ENCODE measurements around the gene SYT1.

SYT1 gene

DNA sequence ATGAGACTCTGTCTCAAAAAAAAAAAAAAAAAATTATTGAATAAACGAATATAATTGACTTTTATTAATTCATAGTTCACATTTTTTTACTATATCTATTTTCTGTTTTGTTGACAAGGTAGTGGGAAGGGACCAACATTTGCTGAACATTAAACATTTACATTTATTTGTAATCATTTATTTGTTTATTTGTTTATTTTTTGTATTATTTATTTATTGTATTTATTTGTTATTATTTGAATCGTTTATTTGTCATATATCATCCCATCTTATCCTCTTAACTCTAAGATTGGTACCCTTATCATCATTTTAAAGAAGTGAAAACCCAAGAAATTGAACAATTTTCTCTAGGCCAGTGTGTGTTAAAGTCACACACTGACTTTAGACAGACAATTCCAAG lies 101.5 kb downstream of the SYT1 start:
- Mint-ChIP-seq H3K4me1 (ENCODE audit: low read depth) (no peaks in the 10 kb centered on the region), H3K4me3 (no peak overlapping the region), H3K36me3 (ENCODE audit: low read depth) (no peaks in the 10 kb centered on the region), H3K27ac (no peak overlapping the region), H3K27me3 (ENCODE audit: low read depth) (no peaks in the 10 kb centered on the region), H3K9me3 (peaks cover 12% of the 10 kb centered on the region)
- no peak for DNase-seq (ENCODE audit: low spot score)

DNA sequence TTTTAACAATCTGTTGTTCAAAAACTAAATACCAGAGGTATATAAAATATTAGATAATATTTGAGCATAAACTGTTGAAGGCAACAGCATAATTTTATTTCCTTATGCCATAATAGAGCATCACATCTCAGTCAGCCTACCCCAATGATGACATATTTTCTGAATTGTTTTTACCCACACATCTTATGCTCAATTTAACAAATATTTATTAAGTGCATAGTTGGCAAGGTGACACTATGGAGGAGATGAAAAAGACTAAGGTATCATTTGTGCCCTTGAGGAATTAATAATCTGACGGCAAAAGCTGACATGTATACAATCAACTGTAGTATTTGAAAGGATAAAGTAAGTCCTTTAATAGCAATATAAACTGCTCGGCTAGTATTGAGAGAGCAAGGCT lies 102.4 kb downstream of the SYT1 start:
- Mint-ChIP-seq H3K36me3 (ENCODE audit: low read depth) (no peaks in the 10 kb centered on the region), H3K9me3 (peaks cover 12% of the 10 kb centered on the region), H3K27ac (no peak overlapping the region), H3K4me3 (no peak overlapping the region), H3K4me1 (ENCODE audit: low read depth) (no peaks in the 10 kb centered on the region), H3K27me3 (ENCODE audit: low read depth) (no peaks in the 10 kb centered on the region)
- no peak for DNase-seq (ENCODE audit: low spot score)

- no peak overlapping the region for H3K4me3 Mint-ChIP-seq
- no peaks in the 10 kb centered on the region for H3K27me3 Mint-ChIP-seq (ENCODE audit: low read depth)
- no peak for DNase-seq (ENCODE audit: low spot score)
- H3K9me3 Mint-ChIP-seq = peaks cover 13% of the 10 kb centered on the region
- H3K27ac Mint-ChIP-seq = no peak overlapping the region
- no peaks in the 10 kb centered on the region for H3K36me3 Mint-ChIP-seq (ENCODE audit: low read depth)
- no peaks in the 10 kb centered on the region for H3K4me1 Mint-ChIP-seq (ENCODE audit: low read depth)
Measured at GRCh38 chr12:78968226-78968625, 103.7 kb downstream of the SYT1 start.

DNA sequence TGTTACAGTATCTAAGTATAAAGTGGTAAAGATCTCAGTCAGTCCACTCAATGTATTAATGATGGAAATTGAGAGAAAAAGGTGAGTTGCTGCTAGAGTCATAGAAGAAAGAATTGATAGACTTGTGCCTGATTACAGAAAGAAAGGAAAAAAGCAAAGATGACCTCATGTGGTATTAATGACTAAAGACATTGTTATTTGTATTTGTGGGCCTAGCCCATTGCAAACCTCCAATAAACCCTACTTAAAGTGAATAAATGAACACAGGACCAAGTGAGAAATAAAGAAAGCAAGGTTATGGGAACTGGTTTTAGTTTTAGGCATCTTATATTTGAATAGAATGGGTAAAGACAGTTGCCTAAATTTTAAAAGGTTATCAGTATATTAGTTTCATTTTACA lies 105.5 kb downstream of the SYT1 start:
- Mint-ChIP-seq H3K4me3 (no peak overlapping the region), H3K4me1 (ENCODE audit: low read depth) (no peaks in the 10 kb centered on the region), H3K9me3 (peaks cover 19% of the 10 kb centered on the region), H3K36me3 (ENCODE audit: low read depth) (no peaks in the 10 kb centered on the region), H3K27me3 (ENCODE audit: low read depth) (no peaks in the 10 kb centered on the region), H3K27ac (no peak overlapping the region)
- DNase-seq (ENCODE audit: low spot score) = no peak

DNA sequence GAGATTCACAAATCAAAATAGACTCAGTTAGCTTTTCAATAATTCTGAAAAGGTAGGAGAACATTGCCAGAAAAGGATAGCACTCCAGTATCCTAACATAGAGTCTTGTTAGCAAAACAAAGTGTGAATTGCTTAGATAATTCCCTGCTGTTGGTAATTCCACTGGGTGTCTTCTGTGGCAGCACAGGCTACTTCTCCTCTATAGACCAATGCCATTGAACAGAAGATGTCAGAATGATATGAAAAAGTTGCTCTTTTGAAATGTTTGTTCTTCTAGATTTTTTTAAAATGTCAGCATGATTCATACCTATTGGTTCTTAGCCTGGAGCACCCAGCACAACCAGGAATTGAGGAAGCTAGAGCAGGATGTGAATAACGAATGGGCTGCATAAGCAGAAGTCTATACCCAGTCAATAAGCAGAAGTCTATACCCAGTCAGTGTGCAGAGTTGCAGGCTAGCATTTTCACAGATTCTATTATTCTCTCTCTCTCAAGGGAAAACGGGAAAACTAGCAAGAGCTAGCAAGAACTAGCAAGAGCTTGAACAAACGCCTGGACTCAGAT lies 112.8 kb downstream of the SYT1 start:
- H3K27me3 Mint-ChIP-seq (ENCODE audit: low read depth) = no peaks in the 10 kb centered on the region
- no peaks in the 10 kb centered on the region for H3K4me1 Mint-ChIP-seq (ENCODE audit: low read depth)
- peaks cover 11% of the 10 kb centered on the region for H3K9me3 Mint-ChIP-seq
- H3K36me3 Mint-ChIP-seq (ENCODE audit: low read depth) = no peaks in the 10 kb centered on the region
- H3K27ac Mint-ChIP-seq = no peak overlapping the region
- DNase-seq (ENCODE audit: low spot score) = no peak
- no peak overlapping the region for H3K4me3 Mint-ChIP-seq

- no peak overlapping the region for H3K27ac Mint-ChIP-seq
- H3K4me1 Mint-ChIP-seq (ENCODE audit: low read depth) = no peaks in the 10 kb centered on the region
- H3K36me3 Mint-ChIP-seq (ENCODE audit: low read depth) = no peaks in the 10 kb centered on the region
Measured at GRCh38 chr12:78994168-78994791, 129.7 kb downstream of the SYT1 start.

DNA sequence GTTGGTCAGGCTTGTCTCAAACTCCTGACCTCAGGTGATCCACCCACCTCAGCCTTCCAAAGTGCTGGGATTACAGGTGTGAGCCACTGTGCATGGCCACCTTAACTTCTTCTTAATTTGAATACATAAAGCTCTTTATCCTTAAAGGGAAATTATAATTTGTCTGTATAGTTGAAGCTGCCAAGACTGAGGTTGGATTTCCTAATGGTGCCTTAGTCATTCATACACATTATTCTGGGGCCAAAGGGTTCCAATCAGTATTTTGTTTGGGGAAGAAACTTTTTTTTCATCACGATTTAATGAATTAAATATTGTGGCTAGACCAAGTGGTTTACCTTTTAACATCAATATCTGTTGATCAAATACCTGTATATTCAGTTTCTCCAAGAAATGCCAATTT lies 135.9 kb downstream of the SYT1 start:
- H3K4me1 Mint-ChIP-seq (ENCODE audit: low read depth) = no peaks in the 10 kb centered on the region
- H3K4me3 Mint-ChIP-seq = no peak overlapping the region
- H3K9me3 Mint-ChIP-seq = no peaks in the 10 kb centered on the region
- no peaks in the 10 kb centered on the region for H3K27me3 Mint-ChIP-seq (ENCODE audit: low read depth)
- no peak overlapping the region for H3K27ac Mint-ChIP-seq
- H3K36me3 Mint-ChIP-seq (ENCODE audit: low read depth) = no peaks in the 10 kb centered on the region
- DNase-seq (ENCODE audit: low spot score) = no peak

More at GRCh38 chr12:78994168-78994791, 129.7 kb downstream of the SYT1 start:
- no peak overlapping the region for H3K4me3 Mint-ChIP-seq
- H3K9me3 Mint-ChIP-seq = no peaks in the 10 kb centered on the region
- H3K27me3 Mint-ChIP-seq (ENCODE audit: low read depth) = no peaks in the 10 kb centered on the region
- no peak for DNase-seq (ENCODE audit: low spot score)

DNA sequence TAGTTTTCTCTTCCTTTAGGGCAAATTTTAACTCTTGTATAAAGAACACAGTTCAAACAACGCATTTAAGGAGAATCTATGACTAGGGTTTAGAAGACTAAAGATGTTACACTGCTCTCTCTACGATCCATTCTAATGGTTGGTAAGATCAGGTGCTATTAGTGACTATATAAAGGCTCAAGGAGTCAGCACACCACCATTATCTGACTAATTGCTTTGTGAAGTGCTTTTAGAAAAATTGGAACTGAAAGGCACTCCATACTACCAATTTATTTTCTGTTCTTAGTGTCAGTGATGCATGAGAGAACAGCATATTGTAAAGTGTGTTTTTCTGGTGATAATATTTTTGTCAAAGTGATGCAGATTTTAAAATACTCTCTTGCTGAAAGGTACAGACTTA lies 136.8 kb downstream of the SYT1 start:
- Mint-ChIP-seq H3K36me3 (ENCODE audit: low read depth) (no peaks in the 10 kb centered on the region), H3K4me3 (no peak overlapping the region), H3K4me1 (ENCODE audit: low read depth) (no peaks in the 10 kb centered on the region), H3K9me3 (no peaks in the 10 kb centered on the region), H3K27me3 (ENCODE audit: low read depth) (no peaks in the 10 kb centered on the region), H3K27ac (no peak overlapping the region)
- no peak for DNase-seq (ENCODE audit: low spot score)

DNA sequence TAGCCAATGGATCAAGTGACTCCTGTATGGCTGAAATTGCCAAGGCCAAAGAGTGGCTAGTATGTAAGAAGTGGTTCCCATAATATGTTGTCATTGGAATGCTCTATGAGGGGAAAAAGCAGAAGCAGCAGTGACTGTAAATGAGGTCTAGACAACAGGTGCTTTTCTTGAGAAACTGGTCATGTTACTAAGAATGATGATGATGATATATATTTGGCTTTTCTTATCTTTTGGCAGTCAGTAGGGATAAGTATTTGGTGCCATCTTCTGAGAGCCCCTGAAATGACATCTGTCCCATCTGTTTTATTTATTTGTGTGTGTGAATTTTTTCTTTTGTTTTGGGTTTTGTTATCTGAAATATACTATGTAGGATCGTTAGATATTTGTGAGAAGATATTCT lies 141.7 kb downstream of the SYT1 start:
- no peak for DNase-seq (ENCODE audit: low spot score)
- H3K27ac Mint-ChIP-seq = no peak overlapping the region
- no peaks in the 10 kb centered on the region for H3K27me3 Mint-ChIP-seq (ENCODE audit: low read depth)
- no peaks in the 10 kb centered on the region for H3K36me3 Mint-ChIP-seq (ENCODE audit: low read depth)
- H3K4me3 Mint-ChIP-seq = no peak overlapping the region
- no peaks in the 10 kb centered on the region for H3K9me3 Mint-ChIP-seq
- no peaks in the 10 kb centered on the region for H3K4me1 Mint-ChIP-seq (ENCODE audit: low read depth)

GRCh38 chr12:79008591-79008990 lies 144.0 kb downstream of the SYT1 start:
- H3K27ac Mint-ChIP-seq = no peak overlapping the region
- H3K4me1 Mint-ChIP-seq (ENCODE audit: low read depth) = no peaks in the 10 kb centered on the region
- no peaks in the 10 kb centered on the region for H3K36me3 Mint-ChIP-seq (ENCODE audit: low read depth)
- peaks cover 9% of the 10 kb centered on the region for H3K9me3 Mint-ChIP-seq
- H3K4me3 Mint-ChIP-seq = no peak overlapping the region
- H3K27me3 Mint-ChIP-seq (ENCODE audit: low read depth) = no peaks in the 10 kb centered on the region
- no peak for DNase-seq (ENCODE audit: low spot score)

DNA sequence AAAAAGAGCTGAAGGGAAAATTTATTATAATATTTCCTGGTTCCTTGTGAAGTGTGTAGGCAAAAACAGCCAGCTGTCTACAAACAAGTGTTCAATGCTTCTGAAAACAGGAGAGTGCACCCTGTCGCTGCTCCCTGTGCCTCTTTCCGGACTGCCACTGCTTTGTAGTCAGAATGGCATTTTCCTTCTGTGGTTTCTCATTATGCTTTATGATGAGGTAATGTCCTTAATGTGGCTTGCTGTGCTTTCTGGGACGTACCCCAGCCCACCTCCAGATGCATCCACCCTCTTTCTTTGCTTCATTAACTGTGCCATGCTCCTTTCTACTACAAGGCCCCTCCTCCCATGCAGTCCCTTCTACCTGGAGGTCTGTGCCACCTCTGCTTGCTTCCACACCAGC lies 148.1 kb downstream of the SYT1 start:
- no peaks in the 10 kb centered on the region for H3K4me1 Mint-ChIP-seq (ENCODE audit: low read depth)
- H3K9me3 Mint-ChIP-seq = peaks cover 13% of the 10 kb centered on the region
- no peaks in the 10 kb centered on the region for H3K27me3 Mint-ChIP-seq (ENCODE audit: low read depth)

DNA sequence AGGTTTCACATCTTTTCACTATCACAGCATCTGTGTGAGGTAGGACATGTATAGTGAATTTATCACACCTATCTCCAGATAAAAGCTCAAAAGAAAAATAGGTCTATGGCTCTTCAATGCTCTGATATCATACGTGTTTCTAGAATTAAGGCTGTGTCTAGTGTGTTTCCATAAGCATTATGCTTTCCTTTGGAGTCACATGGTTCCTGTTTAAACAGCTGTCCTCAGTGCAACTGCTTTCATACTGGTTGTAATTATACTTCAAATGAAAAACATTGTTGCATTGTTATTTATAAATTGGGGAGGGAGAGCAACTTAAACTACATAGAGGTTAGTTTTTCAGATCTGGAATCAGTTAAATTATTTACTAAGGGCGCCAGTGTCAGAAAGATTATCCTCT lies 151.6 kb downstream of the SYT1 start:
- no peaks in the 10 kb centered on the region for H3K36me3 Mint-ChIP-seq (ENCODE audit: low read depth)
- no peaks in the 10 kb centered on the region for H3K27me3 Mint-ChIP-seq (ENCODE audit: low read depth)
- H3K9me3 Mint-ChIP-seq = peaks cover 16% of the 10 kb centered on the region
- H3K4me1 Mint-ChIP-seq (ENCODE audit: low read depth) = no peaks in the 10 kb centered on the region
- H3K4me3 Mint-ChIP-seq = no peak overlapping the region
- H3K27ac Mint-ChIP-seq = no peak overlapping the region
- DNase-seq (ENCODE audit: low spot score) = no peak

More for the DNA sequence above, 148.1 kb downstream of the SYT1 start:
- Mint-ChIP-seq H3K27ac (no peak overlapping the region), H3K36me3 (ENCODE audit: low read depth) (no peaks in the 10 kb centered on the region), H3K4me3 (no peak overlapping the region)
- DNase-seq (ENCODE audit: low spot score) = no peak

DNA sequence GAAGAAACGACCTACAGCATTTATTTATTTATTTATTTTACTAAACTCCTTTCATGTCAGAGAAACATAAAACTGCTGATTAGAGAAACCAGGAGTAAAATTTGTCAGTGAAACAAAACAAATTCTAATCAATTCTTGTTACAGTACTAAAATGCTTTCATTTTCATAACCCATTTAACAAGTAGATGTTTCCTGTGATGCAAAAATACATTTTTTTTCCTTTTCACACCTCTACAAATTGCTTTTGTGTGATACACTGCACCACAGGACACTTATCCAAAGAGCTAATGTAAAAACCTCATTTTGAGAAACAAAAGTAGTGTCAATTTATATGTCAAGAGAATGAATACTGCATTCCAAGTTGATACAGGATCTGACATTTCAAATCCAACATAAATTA lies 155.1 kb downstream of the SYT1 start:
- Mint-ChIP-seq H3K27me3 (ENCODE audit: low read depth) (no peaks in the 10 kb centered on the region), H3K4me1 (ENCODE audit: low read depth) (no peaks in the 10 kb centered on the region), H3K4me3 (no peak overlapping the region), H3K27ac (no peak overlapping the region), H3K36me3 (ENCODE audit: low read depth) (no peaks in the 10 kb centered on the region), H3K9me3 (peaks cover 7% of the 10 kb centered on the region)
- no peak for DNase-seq (ENCODE audit: low spot score)

DNA sequence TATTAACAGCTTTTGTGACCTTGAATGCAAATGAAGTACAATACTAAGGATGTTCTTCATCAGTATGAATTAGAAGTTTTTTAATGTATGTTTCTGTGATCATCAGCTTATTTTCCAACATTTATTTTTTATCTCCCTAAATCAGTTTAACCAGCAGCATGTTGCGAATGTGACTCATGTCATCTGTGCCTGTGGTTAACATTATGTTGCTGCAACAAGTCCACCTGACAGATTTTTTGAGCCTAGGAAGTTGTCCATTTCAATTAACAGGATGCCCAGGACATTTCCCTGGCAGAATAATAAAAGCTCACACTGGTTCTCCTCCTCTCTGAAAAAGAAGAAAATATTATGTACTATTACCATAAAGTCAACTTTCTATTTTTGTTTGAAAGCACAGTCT lies 155.5 kb downstream of the SYT1 start:
- Mint-ChIP-seq H3K4me1 (ENCODE audit: low read depth) (no peaks in the 10 kb centered on the region), H3K36me3 (ENCODE audit: low read depth) (no peaks in the 10 kb centered on the region), H3K9me3 (peaks cover 7% of the 10 kb centered on the region), H3K27ac (no peak overlapping the region), H3K27me3 (ENCODE audit: low read depth) (no peaks in the 10 kb centered on the region), H3K4me3 (no peak overlapping the region)
- no peak for DNase-seq (ENCODE audit: low spot score)

DNA sequence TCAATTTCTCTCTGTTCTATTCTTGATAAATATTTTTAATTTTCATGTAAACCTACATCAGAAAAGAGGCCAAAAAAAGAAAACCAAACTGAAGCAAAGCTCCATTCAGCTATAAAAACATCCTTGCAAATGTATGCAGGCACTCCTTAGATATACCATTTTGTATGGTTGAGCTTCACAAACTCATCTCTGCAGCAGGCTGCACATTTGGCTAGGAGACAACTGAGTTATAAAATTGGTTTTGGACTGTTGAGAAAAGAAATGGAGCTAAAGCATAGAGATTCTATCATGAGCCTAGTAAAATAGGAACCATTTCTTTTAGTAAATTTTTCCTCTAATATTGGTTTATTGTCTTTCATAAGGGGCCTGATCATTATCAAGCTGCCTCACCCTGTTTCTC lies 156.4 kb downstream of the SYT1 start:
- peaks cover 7% of the 10 kb centered on the region for H3K9me3 Mint-ChIP-seq
- H3K27ac Mint-ChIP-seq = no peak overlapping the region
- H3K4me1 Mint-ChIP-seq (ENCODE audit: low read depth) = no peaks in the 10 kb centered on the region

More for the DNA sequence above, 156.4 kb downstream of the SYT1 start:
- H3K27me3 Mint-ChIP-seq (ENCODE audit: low read depth) = no peaks in the 10 kb centered on the region
- DNase-seq (ENCODE audit: low spot score) = no peak
- no peak overlapping the region for H3K4me3 Mint-ChIP-seq
- H3K36me3 Mint-ChIP-seq (ENCODE audit: low read depth) = no peaks in the 10 kb centered on the region
